AG09319 (cell line): ENCODE measurements around the gene STK24.

Source experiments
- DNase-seq: peaks from one replicate; pipeline ENCODE4 v3.0.0-alpha.2; 2010; ENCODE audit warnings: low read depth; ENCODE audit errors: extremely low read depth
- CTCF ChIP-seq: IDR thresholded peaks from 2 replicates; pipeline ENCODE4 v1.5.1; 2011; ENCODE audit warnings: low read depth, mild to moderate bottlenecking, inconsistent platforms, low read length, moderate library complexity

STK24 gene

GRCh38 chr13:98571955-98572662 lies 4.8 kb downstream of the STK24 start:
- no peak for TF ChIP-seq CTCF
- DNase-seq = peak; percentile 80

- no peak for TF ChIP-seq CTCF
- DNase-seq = no peak
These were observed 6.0 kb downstream of the STK24 start for GRCh38 chr13:98570929-98571372.

- peak; percentile 49 for DNase-seq
These were observed 7.2 kb downstream of the STK24 start for GRCh38 chr13:98569494-98570367.

GRCh38 chr13:98568918-98569317 lies 8.0 kb downstream of the STK24 start:
- TF ChIP-seq CTCF = no peak
- DNase-seq = no peak

- no peak for TF ChIP-seq CTCF
These were observed 9.8 kb downstream of the STK24 start for GRCh38 chr13:98567140-98567539.

GRCh38 chr13:98565726-98566565 lies 11.0 kb downstream of the STK24 start:
- no peak for DNase-seq
- no peak for TF ChIP-seq CTCF

More at GRCh38 chr13:98567140-98567539, 9.8 kb downstream of the STK24 start:
- DNase-seq = no peak

- no peak for TF ChIP-seq CTCF
- DNase-seq = no peak
These were observed 12.7 kb downstream of the STK24 start for GRCh38 chr13:98564204-98564603.
